Parathyroid adenoma (tissue), 2 donors: ENCODE results near the gene AGAP1.

Experiments
- H2AFZ ChIP-seq: fragments of 300-600 bp; sonication (generic); one replicate; pipeline ENCODE4 v1.7.0; 2017; ENCODE audit warnings: antibody characterized with exemption, mild to moderate bottlenecking
- H3K27ac ChIP-seq: fragments of 300-600 bp; sonication (generic); one replicate; pipeline ENCODE4 v1.7.0; 2017
- H3K27me3 ChIP-seq: fragments of 300-600 bp; sonication (generic); one replicate; pipeline ENCODE4 v1.7.0; 2017; ENCODE audit warnings: low read length; ENCODE audit not compliant: control insufficient read depth, insufficient read depth
- H3K36me3 ChIP-seq: fragments of 300-600 bp; sonication (generic); one replicate; pipeline ENCODE4 v1.7.0; 2017; ENCODE audit warnings: low read length; ENCODE audit not compliant: control insufficient read depth, insufficient read depth
- H3K4me1 ChIP-seq: fragments of 300-600 bp; sonication (generic); one replicate; pipeline ENCODE4 v1.7.0; 2017; ENCODE audit warnings: control low read depth
- H3K4me2 ChIP-seq: fragments of 300-600 bp; sonication (generic); one replicate; pipeline ENCODE4 v1.7.0; 2017; ENCODE audit warnings: low read length
- H3K4me3 ChIP-seq: fragments of 300-600 bp; sonication (generic); one replicate; pipeline ENCODE4 v1.7.0; 2017; ENCODE audit warnings: low read depth, low read length
- H3K79me2 ChIP-seq: fragments of 300-600 bp; sonication (generic); one replicate; pipeline ENCODE4 v1.7.0; 2017; ENCODE audit warnings: control low read depth
- H3K9ac ChIP-seq: fragments of 300-600 bp; sonication (generic); one replicate; pipeline ENCODE4 v1.7.0; 2017; ENCODE audit warnings: mild to moderate bottlenecking
- H3K9me3 ChIP-seq: fragments of 300-600 bp; sonication (generic); one replicate; pipeline ENCODE4 v1.7.0; 2017; ENCODE audit warnings: low read length; ENCODE audit not compliant: control insufficient read depth
- CTCF ChIP-seq: fragments of 300-600 bp; sonication (generic); IDR thresholded peaks from one replicate; pipeline ENCODE4 v1.7.0; 2017; ENCODE audit warnings: antibody characterized with exemption, mild to moderate bottlenecking
- donor health status: primary hyperparathyroidism.

The AGAP1 gene

GRCh38 chr2:235566415-235566814 lies 72.6 kb downstream of the AGAP1 start:
- Histone ChIP-seq H3K79me2 (peaks cover 15% of the 10 kb centered on the region), H3K27ac (no peak overlapping the region)
- TF ChIP-seq CTCF: no peak

GRCh38 chr2:235566931-235567495 lies 73.2 kb downstream of the AGAP1 start:
- H3K79me2 ChIP-seq: peaks cover 18% of the 10 kb centered on the region
- H3K9me3 ChIP-seq: no peaks in the 10 kb centered on the region
- no peak overlapping the region for H3K4me2 ChIP-seq
- H3K27me3 ChIP-seq: no peaks in the 10 kb centered on the region
- TF ChIP-seq CTCF: no peak
- H3K9ac ChIP-seq: no peak overlapping the region
- H3K4me1 ChIP-seq: peaks cover 9% of the 10 kb centered on the region
- H3K27ac ChIP-seq: no peak overlapping the region
- no peak overlapping the region for H2AFZ ChIP-seq
- H3K4me3 ChIP-seq: no peak overlapping the region
- no peaks in the 10 kb centered on the region for H3K36me3 ChIP-seq

More at GRCh38 chr2:235566415-235566814, 72.6 kb downstream of the AGAP1 start:
- no peaks in the 10 kb centered on the region for H3K36me3 ChIP-seq
- H3K4me2 ChIP-seq: no peak overlapping the region
- no peak overlapping the region for H3K9ac ChIP-seq
- peaks cover 9% of the 10 kb centered on the region for H3K4me1 ChIP-seq
- H2AFZ ChIP-seq: no peak overlapping the region
- no peaks in the 10 kb centered on the region for H3K27me3 ChIP-seq
- H3K4me3 ChIP-seq: no peak overlapping the region
- H3K9me3 ChIP-seq: no peaks in the 10 kb centered on the region

- Histone ChIP-seq H3K4me3 (no peak overlapping the region), H3K4me1 (peaks cover 9% of the 10 kb centered on the region), H3K4me2 (no peak overlapping the region), H3K36me3 (no peaks in the 10 kb centered on the region), H3K9me3 (no peaks in the 10 kb centered on the region), H3K79me2 (peaks cover 21% of the 10 kb centered on the region), H3K9ac (no peak overlapping the region), H3K27ac (no peak overlapping the region), H2AFZ (no peak overlapping the region), H3K27me3 (no peaks in the 10 kb centered on the region)
- no peak for TF ChIP-seq CTCF
These were observed 74.0 kb downstream of the AGAP1 start for GRCh38 chr2:235567842-235568241.

- no peak for TF ChIP-seq CTCF
- H2AFZ ChIP-seq: no peak overlapping the region
- no peak overlapping the region for H3K9ac ChIP-seq
- no peaks in the 10 kb centered on the region for H3K36me3 ChIP-seq
- peaks cover 22% of the 10 kb centered on the region for H3K79me2 ChIP-seq
- no peak overlapping the region for H3K4me3 ChIP-seq
- H3K27ac ChIP-seq: no peak overlapping the region
- H3K4me1 ChIP-seq: peaks cover 9% of the 10 kb centered on the region
- no peaks in the 10 kb centered on the region for H3K27me3 ChIP-seq
- H3K9me3 ChIP-seq: no peaks in the 10 kb centered on the region
- H3K4me2 ChIP-seq: no peak overlapping the region
These were observed 74.6 kb downstream of the AGAP1 start for GRCh38 chr2:235568431-235568830.

- Histone ChIP-seq H3K79me2 (peaks cover 30% of the 10 kb centered on the region), H3K9me3 (no peaks in the 10 kb centered on the region), H3K4me2 (peak overlapping the region; percentile 17), H2AFZ (no peak overlapping the region), H3K9ac (no peak overlapping the region), H3K4me1 (peaks cover 20% of the 10 kb centered on the region), H3K27ac (no peak overlapping the region), H3K27me3 (no peaks in the 10 kb centered on the region), H3K36me3 (no peaks in the 10 kb centered on the region), H3K4me3 (no peak overlapping the region)
- no peak for TF ChIP-seq CTCF
These were observed 76.0 kb downstream of the AGAP1 start for GRCh38 chr2:235569837-235570236.
